Hematopoietic multipotent progenitor cell (in vitro differentiated cells): ENCODE results near the gene VAPB. TPM values are rescaled to one million over a fixed set of nuclear protein-coding genes. Genes with fewer than 3 reads are reported as not detected.

Experiments used
- DNase-seq, 3 donors: peaks; one replicate each; pipeline ENCODE4 v3.0.0-alpha.2; 2011 to 2015; ENCODE audit warnings: low read depth in 2 of 3, low spot score in 2 of 3
- total RNA-seq: library from RNA; depleted of rRNA; stranded (reverse); fragments of >200 nt; gene quantifications from one replicate; pipeline ENCODE4 v1.2.3, GENCODE V29; 2012

VAPB gene
- total RNA-seq, 1 donor, result 3.8 TPM

DNA sequence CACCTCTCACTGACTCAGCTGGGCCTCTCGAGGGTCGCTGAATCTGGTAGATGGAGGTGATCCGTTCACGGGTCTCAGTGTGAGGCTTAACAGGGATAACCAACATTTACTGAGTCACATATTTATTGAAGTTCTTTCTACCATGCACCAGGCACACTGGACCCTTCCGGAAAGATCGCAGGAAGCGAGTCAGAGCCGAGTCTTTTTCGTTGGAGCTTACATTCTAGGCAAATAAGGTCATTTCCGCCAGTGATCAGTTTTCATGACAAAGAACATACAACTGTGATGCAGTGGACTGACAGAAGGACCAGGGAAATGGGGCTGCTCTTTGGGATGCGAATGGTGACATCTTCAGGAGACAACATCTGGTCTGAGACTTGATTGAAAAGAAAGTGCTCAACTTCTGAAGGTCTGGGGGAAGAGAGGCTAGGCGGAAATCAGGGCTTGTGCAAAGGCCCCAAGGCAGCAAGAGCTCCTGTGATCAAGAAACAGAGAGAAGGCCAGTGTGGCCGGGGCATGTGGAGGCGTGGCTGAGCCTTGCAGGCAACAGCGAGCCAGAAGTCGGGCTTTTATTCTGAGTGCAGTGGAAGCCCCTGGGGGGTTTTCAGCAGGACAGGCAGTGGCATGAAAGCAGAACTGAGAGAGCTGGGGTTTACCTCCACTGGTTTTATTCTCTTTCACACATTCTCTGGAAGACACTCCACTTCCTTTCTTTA lies 69.5 kb downstream of the VAPB start:
- DNase-seq, result no peak

DNA sequence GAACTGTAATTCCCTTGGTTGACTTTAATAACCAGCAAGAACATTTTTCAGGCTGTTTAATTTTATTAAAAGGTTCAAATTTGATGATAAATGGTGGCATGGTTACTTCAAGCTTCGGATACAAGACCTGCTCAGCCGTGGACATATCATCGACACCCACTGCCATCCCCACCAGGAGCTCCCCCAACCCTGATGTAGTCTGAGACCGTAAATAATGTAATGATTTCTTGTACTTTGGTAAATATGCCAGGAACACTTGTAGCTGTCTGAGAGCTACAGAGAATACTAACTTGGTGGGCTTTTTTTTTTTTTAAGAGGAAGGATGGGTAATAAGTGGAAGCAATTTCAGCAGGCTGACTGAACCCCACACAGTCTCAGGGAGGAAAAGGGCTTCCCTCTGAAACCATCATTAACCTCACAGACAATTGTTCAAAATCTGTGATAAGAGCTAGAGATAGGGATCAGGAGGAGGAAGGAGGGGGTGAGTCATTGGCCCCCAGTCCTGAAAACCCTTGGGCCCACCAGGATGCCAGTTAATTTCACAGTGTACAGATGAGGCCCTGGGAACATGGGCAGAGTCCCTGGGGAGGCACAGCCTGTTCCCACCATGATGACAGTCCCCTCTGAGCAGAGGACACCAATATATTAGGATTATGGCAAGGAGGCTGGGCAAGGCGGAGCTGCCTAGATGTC lies 70.2 kb downstream of the VAPB start:
- DNase-seq, result no peak

DNA sequence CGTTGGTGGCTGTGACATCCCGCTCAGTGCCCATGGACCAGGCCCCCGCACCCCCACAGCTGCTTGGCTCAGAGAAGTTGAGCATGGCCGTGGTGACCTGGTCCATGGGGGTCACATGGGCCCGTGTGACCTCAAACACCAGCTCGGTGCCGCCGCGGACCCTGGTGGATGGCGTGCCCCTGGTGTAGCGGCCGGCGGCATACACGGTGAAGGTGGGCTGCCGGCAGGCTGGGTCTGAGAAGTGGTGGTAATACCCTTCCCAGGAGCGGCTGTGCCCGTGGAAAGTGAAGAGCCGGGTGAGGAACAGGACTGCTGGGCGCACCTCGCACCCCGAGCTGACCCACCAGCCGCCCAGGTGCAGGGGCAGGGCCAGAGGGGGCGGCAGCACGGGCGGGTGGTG lies 72.1 kb downstream of the VAPB start:
- DNase-seq, result no peak

DNA sequence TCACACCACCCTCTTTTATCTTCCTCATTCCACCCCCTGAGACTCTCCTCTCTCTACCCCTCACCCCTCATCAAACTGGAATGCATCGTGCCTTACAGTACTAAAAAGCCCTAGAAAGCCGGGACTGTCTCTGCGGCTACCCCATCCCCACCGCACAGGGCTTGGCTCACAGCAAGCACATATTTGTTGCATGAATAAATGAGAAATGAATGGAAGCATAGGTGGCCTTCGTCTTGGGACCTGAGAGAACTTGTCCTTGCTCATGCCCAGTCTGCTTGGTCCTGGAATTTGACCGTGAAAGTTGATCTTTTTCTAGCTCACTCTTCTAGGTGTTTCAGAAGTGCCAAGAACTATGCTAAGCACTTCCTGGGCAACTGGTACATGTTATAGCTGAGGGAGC lies 72.9 kb downstream of the VAPB start:
- no peak for DNase-seq

DNA sequence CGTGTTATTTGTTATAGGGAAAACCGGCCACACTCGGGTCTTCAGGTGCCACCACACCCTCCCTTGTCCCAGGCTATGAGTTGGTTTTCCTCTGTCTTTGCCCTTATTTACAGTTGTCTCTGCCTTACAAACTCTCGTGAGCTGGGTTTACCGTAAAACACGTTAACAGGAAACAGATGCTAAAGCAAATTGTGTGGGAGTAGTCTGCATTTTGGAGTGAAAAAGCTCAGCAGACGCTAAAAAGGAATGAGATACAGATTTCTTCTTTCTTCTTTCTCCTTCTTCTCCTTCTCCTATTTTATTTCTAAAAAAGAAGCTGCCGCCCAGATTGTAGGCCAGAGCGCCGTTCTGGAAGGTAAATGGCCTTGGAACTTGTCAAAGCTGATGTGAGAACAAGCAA lies 74.2 kb downstream of the VAPB start:
- DNase-seq, result no peak

DNA sequence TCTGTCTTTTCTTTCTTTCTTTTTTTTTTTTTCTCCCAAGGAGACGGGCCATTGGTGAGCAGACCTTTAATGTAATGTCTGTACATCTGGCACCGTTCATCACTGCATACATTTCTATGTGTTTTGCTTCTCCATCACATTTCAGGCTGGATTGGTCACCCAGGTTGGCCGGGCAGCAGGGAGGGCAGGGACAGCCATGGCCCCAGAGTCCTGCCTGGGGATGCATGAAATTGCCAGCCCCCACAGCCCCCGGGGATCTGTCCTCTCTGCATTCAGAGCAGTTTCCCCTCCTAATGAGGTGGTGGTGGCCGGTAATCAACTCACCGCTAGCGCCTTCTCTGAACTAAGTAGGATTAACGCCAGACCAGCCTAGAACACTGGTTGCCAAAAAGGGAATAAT lies 75.8 kb downstream of the VAPB start:
- no peak for DNase-seq

DNA sequence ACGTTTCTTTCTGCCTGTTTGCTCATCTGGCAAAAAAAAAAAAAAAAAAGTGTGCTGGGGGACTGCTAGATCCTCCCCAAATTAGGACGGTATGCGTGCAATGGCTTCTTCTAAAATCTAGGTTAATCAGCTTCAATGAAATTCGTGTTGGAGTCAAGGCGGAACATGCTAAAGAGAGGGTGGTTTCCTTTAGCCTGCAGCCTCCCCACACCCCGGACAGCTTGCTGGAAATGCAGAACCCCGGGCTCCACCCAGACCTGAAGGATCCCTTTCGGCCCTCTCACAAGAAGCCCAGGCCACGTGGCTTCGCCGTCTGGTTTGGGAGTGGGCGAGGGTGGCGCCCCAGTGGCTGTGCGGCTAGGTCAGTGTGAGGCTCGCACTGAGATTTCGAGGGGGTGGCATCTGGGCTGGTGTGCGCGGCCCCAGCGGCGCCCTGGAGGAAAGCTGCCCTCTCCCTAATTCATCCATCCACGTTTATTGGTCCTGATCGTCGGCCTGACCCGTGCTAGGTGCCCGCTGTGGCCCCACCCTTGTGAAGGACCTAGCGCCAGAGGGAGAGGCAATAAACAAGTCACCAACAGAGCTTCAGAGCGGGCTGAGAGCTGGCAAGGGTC lies 77.2 kb downstream of the VAPB start:
- no peak for DNase-seq

DNA sequence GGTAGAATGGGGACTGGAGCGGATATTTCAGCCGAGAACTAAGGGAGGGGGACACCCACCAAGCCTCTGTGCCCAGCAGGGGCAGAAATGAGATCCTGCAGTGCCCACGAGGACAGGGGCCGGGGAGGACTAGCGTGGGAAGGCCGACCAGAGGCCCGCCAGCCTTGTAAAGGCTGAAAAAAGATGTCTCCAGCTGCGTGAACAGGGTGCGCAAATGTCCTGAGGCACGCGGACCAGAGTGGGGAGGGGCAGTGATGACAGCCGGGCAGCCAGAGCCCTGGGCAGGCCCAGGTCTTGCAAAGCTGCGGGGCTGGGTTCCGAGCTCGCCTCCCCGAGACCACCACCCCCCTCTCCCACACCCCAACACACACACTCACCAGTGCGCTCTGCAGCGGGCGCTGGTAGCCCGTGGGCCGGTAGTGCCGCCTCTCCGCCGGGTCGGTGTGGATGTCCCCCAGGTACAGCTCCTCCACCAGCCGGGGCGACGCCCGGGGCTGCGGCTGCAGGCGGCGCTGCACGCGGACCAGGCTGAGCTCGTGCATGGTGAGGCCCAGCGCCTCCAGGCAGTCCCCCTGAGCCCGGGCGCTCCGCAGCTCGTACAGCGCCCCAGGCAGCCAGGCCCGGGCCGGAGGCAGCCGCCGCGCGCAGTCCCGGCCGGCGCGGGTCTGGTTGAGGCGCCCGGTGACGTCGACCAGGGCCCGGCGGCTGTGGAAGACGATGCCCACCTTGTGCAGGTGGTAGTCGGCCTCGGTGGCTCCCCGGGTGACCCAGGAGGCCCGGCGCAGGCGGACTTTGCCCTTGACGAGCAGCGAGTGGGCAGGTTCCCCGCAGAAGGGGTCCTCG lies 77.9 kb downstream of the VAPB start:
- no peak for DNase-seq

DNA sequence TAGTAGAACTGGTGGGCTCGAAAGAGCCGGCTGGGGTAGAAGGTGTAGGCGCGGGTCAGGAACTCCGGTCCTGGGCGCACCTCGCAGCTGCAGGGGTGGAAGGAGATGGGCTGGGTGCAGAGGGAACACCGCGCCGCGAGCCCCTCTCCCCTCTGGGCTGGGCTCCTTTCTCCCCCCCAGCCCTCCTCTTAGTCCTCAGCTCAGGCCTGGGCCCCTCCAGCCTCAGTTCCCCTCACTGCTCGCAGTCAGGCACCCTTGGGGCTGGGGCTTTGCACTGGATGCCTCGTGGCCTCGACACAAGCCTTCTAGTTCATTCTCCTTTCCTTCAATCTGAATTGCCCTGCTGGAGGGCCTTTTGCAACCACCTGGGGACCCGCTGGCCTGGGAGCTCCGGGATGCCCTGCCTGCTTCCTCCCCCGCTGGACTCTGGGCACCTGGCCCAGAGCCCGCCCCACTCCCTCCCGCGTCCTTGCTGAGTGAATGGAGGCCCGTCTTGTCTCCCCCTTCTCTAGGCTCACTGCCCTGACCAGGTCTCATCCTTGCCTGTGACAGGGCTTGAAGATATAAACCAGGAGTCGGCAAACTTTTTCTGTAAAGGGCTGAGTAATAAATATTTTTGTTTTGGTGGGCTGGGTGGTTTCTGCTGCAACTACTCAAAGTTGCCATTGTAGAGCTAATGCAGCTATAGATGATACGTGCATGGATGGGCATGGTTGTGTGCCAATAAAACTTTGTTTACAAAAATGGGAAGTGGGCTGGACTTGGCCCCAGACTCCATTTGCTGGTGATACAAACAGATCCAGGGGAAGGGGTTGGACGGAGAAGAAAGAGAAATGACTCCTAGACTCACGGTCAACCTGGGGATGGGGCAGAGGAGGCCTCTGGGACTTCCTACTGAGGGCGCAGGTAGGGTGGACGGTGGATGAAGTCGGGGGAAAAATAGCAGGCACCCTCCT lies 78.8 kb downstream of the VAPB start:
- DNase-seq, result no peak

DNA sequence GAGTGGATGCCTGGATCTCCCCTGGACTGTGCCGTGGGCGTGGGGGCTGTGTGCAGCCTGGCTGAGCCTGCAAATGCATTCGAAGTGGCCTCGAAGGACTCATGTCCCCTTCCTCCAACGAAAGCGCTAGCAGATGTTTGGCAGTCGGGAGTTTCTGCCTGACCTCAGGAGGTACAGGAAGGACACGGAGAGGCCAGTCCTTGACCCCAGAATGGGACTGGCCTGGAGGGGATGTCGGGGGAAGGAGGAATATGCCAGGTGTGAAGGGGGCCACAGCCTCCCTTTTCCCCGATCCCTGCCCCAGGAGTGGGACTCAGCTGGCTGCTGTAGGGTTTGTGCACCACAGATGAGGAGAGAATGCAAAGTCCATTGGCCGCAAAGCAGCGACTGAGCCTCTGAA lies 80.6 kb downstream of the VAPB start:
- DNase-seq, result no peak

DNA sequence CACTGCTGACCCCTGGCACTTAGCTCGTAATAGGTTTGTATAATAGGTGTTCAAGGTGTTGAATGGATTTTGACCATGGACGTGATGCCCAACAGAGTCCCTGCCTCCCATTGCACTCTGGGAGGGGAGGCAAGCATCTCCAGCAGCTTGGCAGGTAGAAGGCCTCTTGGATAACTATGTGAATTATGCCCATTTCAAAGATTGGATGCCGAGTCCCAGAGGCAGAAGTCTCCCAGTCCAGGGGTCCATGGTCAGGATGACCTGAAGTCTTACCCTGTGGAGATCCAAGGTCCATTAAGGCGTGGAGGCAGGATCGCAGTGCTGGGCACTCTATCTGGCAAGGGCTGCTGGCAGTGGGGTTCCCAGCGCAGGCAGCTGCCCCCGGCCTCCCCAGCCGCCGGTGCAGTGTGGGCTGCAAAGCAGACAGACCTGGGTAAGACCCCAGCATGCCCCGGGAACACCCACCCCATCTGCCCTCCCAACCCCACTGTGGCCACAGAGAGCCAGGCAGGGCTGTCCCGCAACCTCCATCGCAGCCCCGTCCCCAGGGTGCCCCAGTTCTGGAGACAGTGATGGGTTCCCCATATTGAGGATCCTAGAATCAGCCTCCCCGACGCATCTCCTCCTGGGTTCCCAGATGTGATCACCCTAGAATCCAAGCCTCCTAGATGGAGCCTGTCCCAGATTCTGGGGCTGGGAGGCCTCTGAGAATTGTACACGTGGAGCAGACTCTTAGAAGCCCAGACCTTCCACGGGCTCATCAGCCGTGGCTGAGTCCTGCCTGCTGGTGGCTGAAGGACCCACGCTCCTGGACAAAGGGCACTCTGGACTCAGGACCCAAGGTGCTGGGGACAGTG lies 81.5 kb downstream of the VAPB start:
- no peak for DNase-seq

DNA sequence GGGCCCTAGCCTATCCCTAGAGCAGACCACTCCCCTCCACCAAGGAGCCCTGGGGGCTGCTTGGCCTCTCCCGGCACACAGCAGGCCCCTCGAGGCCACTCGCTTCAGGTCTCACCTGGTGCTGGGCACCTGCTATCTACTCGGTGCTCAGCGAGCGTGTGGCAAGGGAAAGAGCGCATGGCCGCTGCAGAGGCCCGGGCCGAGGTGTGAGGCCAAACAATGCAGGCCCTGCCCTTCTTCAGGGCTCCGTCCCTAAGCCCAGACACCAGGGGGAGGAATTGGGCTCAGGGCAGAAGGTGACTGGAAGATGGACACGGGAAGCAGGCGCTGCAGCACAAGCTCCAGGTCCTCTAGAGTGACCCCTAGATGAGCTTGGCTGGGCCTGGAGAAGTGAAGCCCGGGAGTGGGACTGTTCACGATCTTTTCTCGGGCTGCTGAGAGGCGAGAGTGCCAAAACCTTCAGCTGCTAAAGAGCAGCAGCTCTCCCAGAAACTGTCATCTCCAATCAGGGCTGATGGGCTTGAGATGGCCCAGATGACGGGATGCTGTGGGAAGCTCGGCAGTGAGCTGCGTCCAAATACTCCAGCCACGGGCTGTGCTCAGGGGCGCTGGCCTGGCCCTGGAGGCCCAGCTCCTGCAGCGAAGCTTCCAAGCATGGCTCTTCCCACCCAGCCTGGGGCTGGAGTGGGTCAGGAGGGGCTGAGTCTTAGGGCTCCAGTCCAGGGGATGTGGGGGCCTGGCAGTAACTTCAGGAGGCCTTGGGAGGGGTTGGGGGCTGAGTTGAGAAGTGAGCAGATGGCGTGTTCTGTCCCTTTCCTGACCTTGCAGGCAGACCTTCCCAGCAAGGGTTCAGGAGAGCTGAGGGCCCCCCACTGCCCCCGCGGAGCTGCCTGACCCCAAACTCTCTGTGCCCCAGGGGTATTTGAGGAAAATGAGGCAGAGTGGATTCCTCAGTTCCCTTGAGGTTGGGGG lies 82.5 kb downstream of the VAPB start:
- no peak for DNase-seq

DNA sequence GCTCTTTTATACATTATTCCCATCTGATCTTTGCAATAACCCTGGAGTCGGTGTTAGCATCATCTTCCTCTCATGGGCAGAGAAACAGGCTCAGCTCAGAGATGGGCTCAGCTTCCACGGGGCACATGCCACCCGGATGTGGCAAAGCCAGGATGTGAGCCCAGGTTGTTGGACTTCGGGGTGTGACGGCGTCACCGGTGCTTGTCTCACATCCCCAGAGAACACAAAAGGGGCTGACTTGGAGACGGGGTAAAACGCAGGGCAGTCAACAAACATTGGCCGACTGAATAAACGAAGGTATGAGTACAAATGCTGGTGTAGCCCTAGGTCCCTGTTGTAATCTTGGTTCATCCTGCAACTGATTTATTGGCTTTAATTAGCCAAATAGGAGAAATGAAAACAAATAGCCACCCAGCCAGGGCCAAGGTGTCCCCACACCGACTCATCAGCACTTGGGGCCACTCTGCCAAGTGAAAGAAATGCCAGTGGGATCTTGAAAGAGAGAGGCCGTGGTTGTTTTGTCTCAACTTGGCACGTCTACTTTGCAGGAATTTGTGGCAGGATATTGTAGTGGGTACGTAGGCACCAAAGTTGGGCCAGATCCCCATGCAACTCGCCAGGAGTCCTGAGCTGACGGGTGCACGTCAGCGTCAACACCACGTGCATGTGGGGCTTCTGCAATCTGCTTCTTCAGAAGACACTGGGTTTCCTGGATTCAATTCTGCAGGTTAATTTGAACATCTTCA lies 83.4 kb downstream of the VAPB start:
- no peak for DNase-seq

DNA sequence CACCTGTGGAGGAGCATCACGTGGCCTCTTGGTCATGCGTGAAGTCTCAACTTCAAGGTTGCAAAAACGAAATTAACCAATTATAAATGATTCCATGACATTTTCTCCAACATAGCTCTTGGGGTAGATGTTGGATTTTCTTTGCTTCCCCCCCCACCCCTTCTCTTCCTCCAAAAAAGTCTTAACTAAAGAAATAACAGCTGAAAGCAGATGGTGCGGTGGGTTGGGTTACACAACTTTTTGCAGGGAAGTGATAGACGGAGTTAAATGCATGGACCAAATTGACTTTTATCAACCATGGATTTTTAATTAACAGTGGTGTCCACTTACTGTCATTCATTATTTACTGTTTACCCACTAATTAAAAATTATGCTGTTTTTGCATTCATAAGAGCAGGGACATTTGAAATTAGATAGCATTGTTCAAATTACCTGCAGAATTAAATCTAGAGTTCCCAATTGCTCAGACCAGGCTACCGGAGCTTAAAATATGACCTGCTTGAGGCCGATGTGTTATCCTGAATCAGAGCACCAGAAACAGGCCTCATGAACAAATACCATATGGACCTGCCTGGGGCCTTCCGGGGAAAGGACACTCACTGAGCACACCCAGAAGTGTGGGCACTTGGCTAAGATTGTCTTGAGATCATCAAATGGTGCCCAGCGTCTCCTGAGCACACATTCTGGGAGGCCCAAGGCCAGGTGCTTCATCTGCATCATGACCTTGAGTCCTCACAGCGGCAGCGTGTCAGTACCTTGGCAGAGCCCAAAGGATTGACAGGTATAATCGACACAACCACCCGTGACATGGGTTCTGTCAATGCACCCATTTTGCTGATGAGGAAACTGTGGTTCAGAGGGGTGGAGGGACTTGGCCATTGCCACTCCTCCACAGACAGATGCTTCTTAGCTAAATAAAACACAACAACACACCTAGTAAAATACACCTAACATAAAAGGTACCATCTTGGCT lies 84.7 kb downstream of the VAPB start:
- no peak for DNase-seq

DNA sequence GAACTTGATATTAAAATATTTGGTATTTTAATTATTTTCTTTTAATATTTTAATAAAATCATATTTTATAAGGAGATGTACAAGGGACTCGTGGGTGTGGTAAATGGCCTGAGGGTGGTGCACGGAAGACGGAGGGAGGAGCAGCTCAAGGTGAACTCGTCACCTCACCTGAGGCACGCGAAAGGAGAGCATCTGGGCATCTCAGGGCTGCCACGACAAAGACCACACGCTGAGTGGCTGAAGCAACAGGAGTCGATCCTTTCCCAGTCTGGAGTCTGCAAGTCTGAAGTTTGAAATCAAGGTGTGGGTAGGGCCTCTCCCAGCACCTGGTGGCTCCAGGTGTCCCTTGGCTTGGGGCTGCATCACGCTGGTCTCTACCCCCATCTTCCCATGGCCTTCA lies 86.4 kb downstream of the VAPB start:
- DNase-seq, result no peak

DNA sequence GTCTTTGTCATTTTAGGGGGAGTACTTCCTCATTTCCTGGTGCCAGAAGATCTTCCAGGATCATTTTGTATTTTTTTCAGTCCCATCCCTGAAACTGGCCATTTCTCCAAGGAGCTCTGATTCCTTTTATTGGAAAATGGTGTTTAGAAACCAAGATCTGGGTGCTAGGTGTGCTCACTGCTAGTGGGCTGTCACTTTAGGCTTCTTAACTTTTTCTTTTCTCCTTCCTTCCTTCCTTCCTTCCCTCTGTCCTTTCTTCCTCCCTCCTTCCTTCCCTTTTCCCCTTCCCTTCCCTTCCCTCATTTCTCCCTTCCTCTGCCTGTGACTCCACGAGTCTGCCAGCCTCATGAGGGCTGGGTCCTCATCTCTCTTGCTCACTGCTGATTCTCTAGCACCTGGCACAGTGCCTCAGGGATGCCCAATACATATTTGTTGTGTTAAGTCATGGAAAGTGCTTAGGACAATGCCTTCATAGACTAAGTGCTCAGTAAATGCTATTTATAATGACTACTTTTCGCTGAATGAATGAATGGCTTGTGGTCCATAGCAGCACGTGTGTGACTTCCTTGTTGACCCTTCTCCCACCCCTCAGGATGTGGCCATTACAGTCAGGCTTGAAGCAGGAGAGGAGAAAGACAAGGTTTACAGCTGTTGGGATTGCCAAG lies 89.2 kb downstream of the VAPB start:
- no peak for DNase-seq
